Astrocyte of the spinal cord (primary cell): Measurements from ENCODE around the gene SV2B.

Experiments used
- DNase-seq: peaks from one replicate; pipeline ENCODE4 v3.0.0; 2011; ENCODE audit warnings: low read depth, low spot score
- H3K4me3 ChIP-seq: 2 replicates; pipeline ENCODE4 v1.5.1; 2011; ENCODE audit warnings: low read depth, mild to moderate bottlenecking, low read length, moderate library complexity
- CTCF ChIP-seq: IDR thresholded peaks from 2 replicates; pipeline ENCODE4 v1.5.1; 2012; ENCODE audit warnings: low read depth, mild to moderate bottlenecking, low read length, inconsistent platforms
- in situ Hi-C: cut with HindIII; loops from 2 replicates; pipeline ENCODE4 v1.10.0; 2017; ENCODE audit warnings: low sequenced_read_pairs

Gene SV2B

GRCh38 chr15:91065505-91065904, 34.6 kb upstream of the SV2B start:
- in situ Hi-C loops = no loop called here
- DNase-seq = no peak
- TF ChIP-seq CTCF = no peak
- H3K4me3 ChIP-seq = no peak overlapping the region

- DNase-seq = no peak
- no peak for TF ChIP-seq CTCF
- no peak overlapping the region for H3K4me3 ChIP-seq
- in situ Hi-C loops = no loop called here
These were observed 33.0 kb upstream of the SV2B start for GRCh38 chr15:91067036-91067435.

GRCh38 chr15:91068436-91068835, 31.6 kb upstream of the SV2B start:
- no peak for TF ChIP-seq CTCF
- no peak for DNase-seq
- H3K4me3 ChIP-seq = no peak overlapping the region
- in situ Hi-C loops = no loop called here

GRCh38 chr15:91068966-91069365, 31.1 kb upstream of the SV2B start:
- no peak for TF ChIP-seq CTCF
- in situ Hi-C loops = no loop called here
- DNase-seq = no peak

GRCh38 chr15:91070872-91071271, 29.2 kb upstream of the SV2B start:
- in situ Hi-C loops = no loop called here
- DNase-seq = no peak

More at GRCh38 chr15:91068966-91069365, 31.1 kb upstream of the SV2B start:
- no peak overlapping the region for H3K4me3 ChIP-seq

GRCh38 chr15:91072161-91072560, 27.9 kb upstream of the SV2B start:
- no peak for TF ChIP-seq CTCF
- H3K4me3 ChIP-seq = no peak overlapping the region
- in situ Hi-C loops = no loop called here
- DNase-seq = no peak

More at GRCh38 chr15:91070872-91071271, 29.2 kb upstream of the SV2B start:
- no peak for TF ChIP-seq CTCF
- no peak overlapping the region for H3K4me3 ChIP-seq

- DNase-seq = no peak
- no peak overlapping the region for H3K4me3 ChIP-seq
- no peak for TF ChIP-seq CTCF
- in situ Hi-C loops = no loop called here
These were observed 27.0 kb upstream of the SV2B start for GRCh38 chr15:91073077-91073476.
